T-helper 2 cell treated with Interferon-gamma antibody and Interleukin-4, amounts not matched to agents 5 μg/mL and 100 μg/mL, for 36 hours (primary cell): ENCODE data around the gene COBLL1.

Experiments used
- DNase-seq: peaks from one replicate; pipeline ENCODE4 v3.0.0; 2021; ENCODE audit warnings: low spot score
- H3K27ac Mint-ChIP-seq: one replicate; pipeline ENCODE4 v1.8.0; 2021; ENCODE audit warnings: mild to moderate bottlenecking, mixed read lengths
- H3K27me3 Mint-ChIP-seq: one replicate; pipeline ENCODE4 v1.8.0; 2021; ENCODE audit warnings: low read depth, mixed read lengths
- H3K36me3 Mint-ChIP-seq: one replicate; pipeline ENCODE4 v1.8.0; 2021; ENCODE audit warnings: low read depth, mixed read lengths
- H3K4me1 Mint-ChIP-seq: one replicate; pipeline ENCODE4 v1.8.0; 2021; ENCODE audit warnings: low read depth, mixed read lengths
- H3K4me3 Mint-ChIP-seq: one replicate; pipeline ENCODE4 v1.8.0; 2022; ENCODE audit warnings: mild to moderate bottlenecking, moderate library complexity, mixed read lengths
- H3K9me3 Mint-ChIP-seq: one replicate; pipeline ENCODE4 v1.8.0; 2021; ENCODE audit warnings: mixed read lengths

The COBLL1 gene

GRCh38 chr2:164677733-164678132 lies 163.9 kb downstream of the COBLL1 start:
- Mint-ChIP-seq H3K4me1 (no peaks in the 10 kb centered on the region), H3K27ac (no peak overlapping the region), H3K27me3 (no peaks in the 10 kb centered on the region), H3K36me3 (no peaks in the 10 kb centered on the region), H3K4me3 (no peak overlapping the region), H3K9me3 (peaks cover 6% of the 10 kb centered on the region)
- DNase-seq, result no peak

DNA sequence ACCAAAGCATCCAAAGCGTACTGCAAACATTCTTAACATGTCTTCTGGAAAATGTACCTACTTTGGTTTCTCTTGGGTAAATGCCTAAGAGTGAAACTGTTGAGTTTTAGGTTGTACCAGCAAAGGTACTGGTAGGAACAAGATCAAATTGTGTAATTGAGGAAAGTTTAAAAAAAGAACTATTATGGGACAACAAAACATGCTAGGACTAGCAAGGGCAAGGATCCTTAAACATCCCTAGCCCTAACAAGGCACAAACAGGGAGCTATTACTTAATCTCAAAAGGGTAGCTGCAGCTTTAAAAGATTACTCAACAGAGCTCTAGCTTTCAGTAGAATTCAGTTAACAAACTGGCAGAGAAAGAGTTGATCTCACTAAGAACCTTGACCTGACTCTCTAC lies 164.4 kb downstream of the COBLL1 start:
- Mint-ChIP-seq H3K27me3 (no peaks in the 10 kb centered on the region), H3K4me1 (no peaks in the 10 kb centered on the region), H3K9me3 (peaks cover 6% of the 10 kb centered on the region), H3K36me3 (no peaks in the 10 kb centered on the region), H3K27ac (no peak overlapping the region), H3K4me3 (no peak overlapping the region)
- no peak for DNase-seq

- Mint-ChIP-seq H3K36me3 (no peaks in the 10 kb centered on the region), H3K27me3 (no peaks in the 10 kb centered on the region), H3K9me3 (peaks cover 6% of the 10 kb centered on the region), H3K4me3 (no peak overlapping the region), H3K27ac (no peak overlapping the region), H3K4me1 (no peaks in the 10 kb centered on the region)
- no peak for DNase-seq
These were observed 165.9 kb downstream of the COBLL1 start for GRCh38 chr2:164675687-164676086.

- Mint-ChIP-seq H3K27ac (no peak overlapping the region), H3K27me3 (no peaks in the 10 kb centered on the region), H3K4me3 (no peak overlapping the region), H3K36me3 (no peaks in the 10 kb centered on the region), H3K9me3 (peaks cover 6% of the 10 kb centered on the region), H3K4me1 (no peaks in the 10 kb centered on the region)
- no peak for DNase-seq
These were observed 166.6 kb downstream of the COBLL1 start for GRCh38 chr2:164675027-164675426.

GRCh38 chr2:164671664-164672396 lies 169.8 kb downstream of the COBLL1 start:
- Mint-ChIP-seq H3K9me3 (no peaks in the 10 kb centered on the region), H3K4me3 (no peak overlapping the region), H3K27ac (no peak overlapping the region), H3K36me3 (no peaks in the 10 kb centered on the region), H3K4me1 (no peaks in the 10 kb centered on the region), H3K27me3 (no peaks in the 10 kb centered on the region)
- no peak for DNase-seq

DNA sequence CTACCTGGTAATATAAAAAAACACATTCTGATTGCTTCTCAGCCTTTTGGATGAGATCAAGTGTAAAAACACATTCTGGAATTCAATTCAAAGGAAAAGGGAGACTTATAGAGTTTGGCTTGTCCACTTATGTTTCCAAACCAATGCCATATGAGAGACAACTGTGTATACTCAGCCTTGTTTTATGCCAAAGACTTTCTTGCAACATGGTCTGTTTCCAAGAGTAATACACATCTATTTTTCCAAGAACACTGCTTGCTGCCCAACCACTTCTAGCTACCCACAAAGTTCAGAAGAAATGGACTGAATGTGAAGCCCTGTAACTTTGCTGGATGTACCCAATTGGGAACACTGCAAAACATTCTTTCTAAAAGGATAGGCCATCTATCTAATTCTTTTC lies 172.3 kb downstream of the COBLL1 start:
- H3K9me3 Mint-ChIP-seq, result no peaks in the 10 kb centered on the region
- H3K4me3 Mint-ChIP-seq, result no peak overlapping the region
- no peaks in the 10 kb centered on the region for H3K4me1 Mint-ChIP-seq
- DNase-seq, result no peak
- H3K27ac Mint-ChIP-seq, result no peak overlapping the region
- H3K27me3 Mint-ChIP-seq, result no peaks in the 10 kb centered on the region
- H3K36me3 Mint-ChIP-seq, result no peaks in the 10 kb centered on the region

- no peak for DNase-seq
- Mint-ChIP-seq H3K36me3 (no peaks in the 10 kb centered on the region), H3K9me3 (no peaks in the 10 kb centered on the region), H3K4me1 (no peaks in the 10 kb centered on the region), H3K27me3 (no peaks in the 10 kb centered on the region), H3K4me3 (no peak overlapping the region), H3K27ac (no peak overlapping the region)
These were observed 174.1 kb downstream of the COBLL1 start for GRCh38 chr2:164667566-164667965.

- no peaks in the 10 kb centered on the region for H3K4me1 Mint-ChIP-seq
- no peaks in the 10 kb centered on the region for H3K36me3 Mint-ChIP-seq
- no peak overlapping the region for H3K4me3 Mint-ChIP-seq
- DNase-seq, result no peak
- no peaks in the 10 kb centered on the region for H3K9me3 Mint-ChIP-seq
- no peaks in the 10 kb centered on the region for H3K27me3 Mint-ChIP-seq
- no peak overlapping the region for H3K27ac Mint-ChIP-seq
These were observed 177.6 kb downstream of the COBLL1 start for GRCh38 chr2:164664070-164664469.

DNA sequence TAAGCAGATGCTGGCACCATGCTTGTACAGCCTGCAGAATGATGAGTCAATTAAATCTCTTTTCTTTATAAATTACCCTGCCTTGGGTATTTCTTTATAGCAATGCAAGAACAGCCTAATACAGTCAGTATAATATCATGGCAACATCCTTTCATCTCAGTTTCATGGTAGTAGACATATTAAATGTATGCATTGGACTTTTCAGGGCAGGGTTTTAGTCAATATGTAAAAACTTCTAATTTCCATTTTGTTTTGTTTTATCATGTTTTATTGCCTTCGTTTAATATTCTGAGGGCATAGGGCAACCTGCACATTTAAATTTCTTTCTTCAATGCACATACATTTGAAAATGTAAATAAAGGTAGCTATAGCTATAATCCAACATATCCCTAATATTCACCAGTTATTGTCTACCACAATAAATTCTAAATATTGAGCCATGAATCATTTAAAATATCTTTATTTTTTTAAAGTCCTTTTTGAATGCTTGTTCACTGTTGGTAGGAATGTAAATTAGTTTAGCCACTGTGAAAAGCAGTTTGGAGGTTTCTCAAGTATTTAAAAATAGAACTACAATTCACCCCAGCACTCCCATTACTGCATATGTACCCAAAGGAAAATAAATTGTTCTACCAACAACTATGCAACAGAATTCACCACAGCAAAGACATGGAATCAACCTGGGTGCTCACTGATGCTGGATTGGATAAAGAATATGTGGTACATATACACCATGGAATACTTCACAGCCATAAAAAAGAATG lies 178.6 kb downstream of the COBLL1 start:
- no peak for DNase-seq
- no peaks in the 10 kb centered on the region for H3K9me3 Mint-ChIP-seq
- no peak overlapping the region for H3K27ac Mint-ChIP-seq
- H3K4me1 Mint-ChIP-seq, result no peaks in the 10 kb centered on the region
- H3K36me3 Mint-ChIP-seq, result no peaks in the 10 kb centered on the region
- no peak overlapping the region for H3K4me3 Mint-ChIP-seq
- no peaks in the 10 kb centered on the region for H3K27me3 Mint-ChIP-seq

GRCh38 chr2:164662066-164662465 lies 179.6 kb downstream of the COBLL1 start:
- H3K36me3 Mint-ChIP-seq, result no peaks in the 10 kb centered on the region
- no peak overlapping the region for H3K27ac Mint-ChIP-seq
- no peaks in the 10 kb centered on the region for H3K9me3 Mint-ChIP-seq
- H3K27me3 Mint-ChIP-seq, result no peaks in the 10 kb centered on the region
- no peak for DNase-seq
- H3K4me1 Mint-ChIP-seq, result no peaks in the 10 kb centered on the region
- H3K4me3 Mint-ChIP-seq, result no peak overlapping the region

GRCh38 chr2:164661349-164661748 lies 180.3 kb downstream of the COBLL1 start:
- Mint-ChIP-seq H3K4me3 (no peak overlapping the region), H3K9me3 (no peaks in the 10 kb centered on the region), H3K27ac (no peak overlapping the region), H3K27me3 (no peaks in the 10 kb centered on the region), H3K36me3 (no peaks in the 10 kb centered on the region), H3K4me1 (no peaks in the 10 kb centered on the region)
- no peak for DNase-seq

- no peak overlapping the region for H3K4me3 Mint-ChIP-seq
- no peak overlapping the region for H3K27ac Mint-ChIP-seq
- H3K9me3 Mint-ChIP-seq, result no peaks in the 10 kb centered on the region
- DNase-seq, result no peak
- H3K4me1 Mint-ChIP-seq, result no peaks in the 10 kb centered on the region
- H3K27me3 Mint-ChIP-seq, result no peaks in the 10 kb centered on the region
- no peaks in the 10 kb centered on the region for H3K36me3 Mint-ChIP-seq
These were observed 184.5 kb downstream of the COBLL1 start for GRCh38 chr2:164657129-164657528.

GRCh38 chr2:164655750-164656149 lies 185.9 kb downstream of the COBLL1 start:
- Mint-ChIP-seq H3K4me1 (no peaks in the 10 kb centered on the region), H3K36me3 (no peaks in the 10 kb centered on the region), H3K4me3 (no peak overlapping the region), H3K9me3 (peaks cover 5% of the 10 kb centered on the region), H3K27ac (no peak overlapping the region), H3K27me3 (no peaks in the 10 kb centered on the region)
- no peak for DNase-seq

DNA sequence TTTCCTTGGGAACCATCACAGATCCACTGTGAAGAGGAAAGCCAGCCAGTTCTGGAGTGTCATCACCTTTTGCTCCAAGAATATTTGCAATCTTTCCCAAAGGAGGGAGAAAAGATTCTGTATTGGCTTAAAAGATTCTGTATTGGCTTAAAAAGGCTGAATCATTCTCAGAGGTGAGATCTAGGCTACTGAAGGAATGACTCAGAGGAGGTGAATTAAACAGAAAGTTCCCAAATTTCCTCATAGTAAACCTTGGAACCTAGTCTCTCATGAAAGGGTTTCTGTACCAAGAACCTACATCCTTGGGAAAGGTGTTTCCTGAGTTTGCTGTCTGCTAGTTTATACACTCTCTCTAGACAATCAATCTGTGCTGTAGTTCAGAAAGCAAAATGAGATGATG lies 186.3 kb downstream of the COBLL1 start:
- H3K4me1 Mint-ChIP-seq, result no peaks in the 10 kb centered on the region
- no peak for DNase-seq
- H3K27me3 Mint-ChIP-seq, result no peaks in the 10 kb centered on the region
- no peak overlapping the region for H3K27ac Mint-ChIP-seq
- no peak overlapping the region for H3K4me3 Mint-ChIP-seq
- H3K9me3 Mint-ChIP-seq, result peaks cover 9% of the 10 kb centered on the region
- H3K36me3 Mint-ChIP-seq, result no peaks in the 10 kb centered on the region
